ENCODE data around the gene CACNA2D1. TPM values are rescaled to one million over a fixed set of nuclear protein-coding genes. Genes with fewer than 3 reads are reported as not detected.

The CACNA2D1 gene
- total RNA-seq, 1 experiment from 2014 or later = 36.2 TPM

DNA sequence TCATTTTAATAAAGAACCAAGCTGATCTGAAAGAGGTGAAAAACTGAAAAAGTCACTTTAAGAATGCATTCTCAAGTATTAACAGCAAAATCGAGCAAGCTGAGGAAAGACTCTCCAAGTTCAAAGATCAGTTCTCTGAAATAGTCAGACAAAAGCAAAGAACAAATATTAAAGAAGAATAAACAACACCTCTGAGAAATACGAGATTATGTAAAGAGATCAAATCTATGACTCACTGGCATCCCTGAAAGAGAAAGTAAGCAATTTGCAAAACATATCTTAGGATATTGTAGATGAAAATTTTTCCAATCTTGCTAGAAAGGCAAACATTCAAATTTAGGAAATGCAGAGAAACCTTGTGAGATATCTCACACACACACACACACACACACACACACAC lies 535.4 kb downstream of the CACNA2D1 start:
- H3K4me1 ChIP-seq (ENCODE audit: insufficient read depth, low read length) = no peaks in the 10 kb centered on the region
- no peaks in the 10 kb centered on the region for H3K27me3 ChIP-seq (ENCODE audit: insufficient read depth, low read length)
- no peaks in the 10 kb centered on the region for H4K20me1 ChIP-seq (ENCODE audit: control insufficient read depth, insufficient read depth, insufficient read length)
- TF ChIP-seq, protein P1, sequence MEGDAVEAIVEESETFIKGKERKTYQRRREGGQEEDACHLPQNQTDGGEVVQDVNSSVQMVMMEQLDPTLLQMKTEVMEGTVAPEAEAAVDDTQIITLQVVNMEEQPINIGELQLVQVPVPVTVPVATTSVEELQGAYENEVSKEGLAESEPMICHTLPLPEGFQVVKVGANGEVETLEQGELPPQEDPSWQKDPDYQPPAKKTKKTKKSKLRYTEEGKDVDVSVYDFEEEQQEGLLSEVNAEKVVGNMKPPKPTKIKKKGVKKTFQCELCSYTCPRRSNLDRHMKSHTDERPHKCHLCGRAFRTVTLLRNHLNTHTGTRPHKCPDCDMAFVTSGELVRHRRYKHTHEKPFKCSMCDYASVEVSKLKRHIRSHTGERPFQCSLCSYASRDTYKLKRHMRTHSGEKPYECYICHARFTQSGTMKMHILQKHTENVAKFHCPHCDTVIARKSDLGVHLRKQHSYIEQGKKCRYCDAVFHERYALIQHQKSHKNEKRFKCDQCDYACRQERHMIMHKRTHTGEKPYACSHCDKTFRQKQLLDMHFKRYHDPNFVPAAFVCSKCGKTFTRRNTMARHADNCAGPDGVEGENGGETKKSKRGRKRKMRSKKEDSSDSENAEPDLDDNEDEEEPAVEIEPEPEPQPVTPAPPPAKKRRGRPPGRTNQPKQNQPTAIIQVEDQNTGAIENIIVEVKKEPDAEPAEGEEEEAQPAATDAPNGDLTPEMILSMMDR (conservative IDR thresholded peaks at IDR 0.05) = no peak
- no CpG with 5 or more reads among the region's 2 CpGs for WGBS (ENCODE audit: extremely low coverage, insufficient read length, low lambda C conversion rate)
- H3K79me1 ChIP-seq (ENCODE audit: insufficient read depth, low read depth, low read length, poor library complexity, severe bottlenecking) = no peaks in the 10 kb centered on the region
- H3K56ac ChIP-seq (ENCODE audit: insufficient read length, low read depth, low read length) = no peak overlapping the region
- no peak overlapping the region for H2BK120ac ChIP-seq (ENCODE audit: low read depth, low read length, poor library complexity, severe bottlenecking)
- no peak for DNase-seq
- no peak overlapping the region for H2BK12ac ChIP-seq (ENCODE audit: insufficient read length, low read depth, low read length)
- no peak overlapping the region for H2AK5ac ChIP-seq (ENCODE audit: insufficient read length, low read length)
- Mint-ChIP-seq H3K9me3 (no peaks in the 10 kb centered on the region; a peak in 3 of 5 replicates), H3K27me3 (ENCODE audit: low read depth) (no peaks in the 10 kb centered on the region), H3K4me3 (no peak overlapping the region), H3K36me3 (ENCODE audit: insufficient read depth in 1 of 3, low read depth in 3 of 3) (0 out of 7 replicates have a peak, but pooled peaks cover 0 to under 1% (median 0%) of the 10 kb centered on the region in 3 experiments), H3K4me1 (no peaks in the 10 kb centered on the region), H3K27ac (no peak overlapping the region; a peak in 1 of 7 replicates)
- no peak overlapping the region for H2BK5ac ChIP-seq (ENCODE audit: insufficient read length, low read length)
- H3K27ac ChIP-seq (ENCODE audit: insufficient read length, low read depth, low read length) = no peak overlapping the region
- no peak overlapping the region for H2BK15ac ChIP-seq (ENCODE audit: low read depth, low read length)
- no peak overlapping the region for H4K91ac ChIP-seq (ENCODE audit: insufficient read length, low read depth, low read length)
- no peak overlapping the region for H3K4me2 ChIP-seq (ENCODE audit: insufficient read depth, insufficient read length, low read length)
- H3K23me2 ChIP-seq (ENCODE audit: insufficient read length, low read depth, low read length, poor library complexity, severe bottlenecking) = no peaks in the 10 kb centered on the region
- H3K9me3 ChIP-seq (ENCODE audit: control insufficient read depth, low read depth, low read length) = no peaks in the 10 kb centered on the region
- H3K9ac ChIP-seq (ENCODE audit: extremely low read depth, insufficient read length, low read length) = no peak overlapping the region
- H3K18ac ChIP-seq (ENCODE audit: insufficient read length, low read depth, low read length) = no peak overlapping the region
- no peak overlapping the region for H2AFZ ChIP-seq (ENCODE audit: low read length)
- H3K14ac ChIP-seq (ENCODE audit: insufficient read depth, low read length) = no peak overlapping the region
- no peak overlapping the region for H3K4ac ChIP-seq (ENCODE audit: low read depth, low read length)
- no peaks in the 10 kb centered on the region for H3K79me2 ChIP-seq (ENCODE audit: insufficient read depth, low read length)
- no peak overlapping the region for H3T11ph ChIP-seq (ENCODE audit: low read length)
- H3K23ac ChIP-seq (ENCODE audit: insufficient read length, low read depth, low read length) = no peak overlapping the region
- no peak overlapping the region for H4K8ac ChIP-seq (replicated peaks; ENCODE audit: insufficient read length, low read depth, low read length)
- H2BK20ac ChIP-seq (ENCODE audit: low read depth, low read length, poor library complexity, severe bottlenecking) = no peak overlapping the region
- H4K5ac ChIP-seq (ENCODE audit: insufficient read length, low read depth, low read length) = no peak overlapping the region
